CD14-positive monocyte (primary cell): ENCODE measurements around the gene MLLT10. TPM values are rescaled to one million over a fixed set of nuclear protein-coding genes. Genes with fewer than 3 reads are reported as not detected.

Experiments used
- DNase-seq, 3 donors: peaks; one replicate each; pipeline ENCODE4 v3.0.0-alpha.2; 2011 to 2022
- H2AFZ ChIP-seq: 2 replicates; pipeline ENCODE4 v1.6.0; 2012; ENCODE audit warnings: mild to moderate bottlenecking, low read depth, low read length, inconsistent platforms; ENCODE audit not compliant: insufficient read depth, poor library complexity, severe bottlenecking
- H3K27ac ChIP-seq, 2 donors: 1 replicate in 1 of 2; 2 replicates in 1 of 2; pipeline ENCODE4 v1.5.1; 2012 to 2013; ENCODE audit warnings: low read length in 2 of 2, control low read depth in 1 of 2, inconsistent platforms in 1 of 2, low read depth in 1 of 2, mild to moderate bottlenecking in 1 of 2
- H3K27me3 ChIP-seq, 2 donors: one replicate each; pipeline versions ENCODE4 v1.6.0 to v1.6.1; 2011 to 2013; ENCODE audit warnings: low read length in 2 of 2; ENCODE audit not compliant: control insufficient read depth in 2 of 2, insufficient read depth in 2 of 2
- H3K36me3 ChIP-seq, 2 donors: replicated peaks in 1 of 2; 1 replicate in 1 of 2; 2 replicates in 1 of 2; pipeline versions ENCODE4 v1.5.1 to v1.6.1; 2012 to 2013; ENCODE audit warnings: low read length in 2 of 2, control low read depth in 1 of 2, inconsistent platforms in 1 of 2, mild to moderate bottlenecking in 1 of 2; ENCODE audit not compliant: insufficient read depth in 2 of 2, control insufficient read depth in 1 of 2
- H3K4me1 ChIP-seq, 2 donors: 1 replicate in 1 of 2; 2 replicates in 1 of 2; pipeline versions ENCODE4 v1.5.1 to v1.6.1; 2012 to 2013; ENCODE audit warnings: low read length in 2 of 2, control low read depth in 1 of 2, inconsistent platforms in 1 of 2, mild to moderate bottlenecking in 1 of 2, moderate library complexity in 1 of 2; ENCODE audit not compliant: insufficient read depth in 2 of 2, control insufficient read depth in 1 of 2
- H3K4me2 ChIP-seq: replicated peaks from 2 replicates; pipeline ENCODE3; 2012; ENCODE audit warnings: low read length, moderate library complexity, mild to moderate bottlenecking; ENCODE audit not compliant: poor library complexity, severe bottlenecking; ENCODE audit errors: extremely low read depth
- H3K4me3 ChIP-seq, 3 experiments: fragments of 200-600 bp in 1 of 3; sonication (generic) in 1 of 3; replicated peaks in 1 of 3; 1 replicate in 2 of 3; 2 replicates in 1 of 3; pipeline ENCODE4 v1.5.1; 2011 to 2013; ENCODE audit warnings: low read length in 3 of 3, mild to moderate bottlenecking in 3 of 3, control low read depth in 2 of 3, low read depth in 2 of 3, inconsistent platforms in 1 of 3, moderate library complexity in 1 of 3
- H3K79me2 ChIP-seq: 2 replicates; pipeline ENCODE4 v1.6.0; 2012; ENCODE audit warnings: mild to moderate bottlenecking, control low read depth, inconsistent platforms, low read length, moderate library complexity; ENCODE audit not compliant: insufficient read depth
- H3K9ac ChIP-seq: 2 replicates; pipeline ENCODE4 v1.6.0; 2017; ENCODE audit warnings: low read length, mild to moderate bottlenecking; ENCODE audit not compliant: insufficient read depth, poor library complexity, severe bottlenecking
- H3K9me3 ChIP-seq, 2 donors: replicated peaks in 1 of 2; 1 replicate in 1 of 2; 2 replicates in 1 of 2; pipeline versions ENCODE4 v1.5.1 to v1.6.1; 2012 to 2013; ENCODE audit warnings: low read length in 2 of 2, control low read depth in 1 of 2; ENCODE audit not compliant: control insufficient read depth in 1 of 2, insufficient read depth in 1 of 2
- H4K20me1 ChIP-seq: 2 replicates; pipeline ENCODE4 v1.6.0; 2012; ENCODE audit warnings: mild to moderate bottlenecking, low read length, control low read depth, moderate library complexity; ENCODE audit not compliant: insufficient read depth
- H3K27ac Mint-ChIP-seq, 7 donors: one replicate each; pipeline ENCODE4 v1.8.0; 2020; ENCODE audit warnings: mild to moderate bottlenecking in 7 of 7, mixed read lengths in 7 of 7, moderate library complexity in 6 of 7, inconsistent platforms in 2 of 7
- H3K27me3 Mint-ChIP-seq, 3 donors: one replicate each; pipeline ENCODE4 v1.8.0; 2021 to 2022; ENCODE audit warnings: low read depth in 3 of 3, mild to moderate bottlenecking in 3 of 3, mixed read lengths in 3 of 3, moderate library complexity in 3 of 3, inconsistent platforms in 1 of 3
- H3K36me3 Mint-ChIP-seq, 2 donors: one replicate each; pipeline ENCODE4 v1.8.0; 2020; ENCODE audit warnings: mixed read lengths in 2 of 2, inconsistent platforms in 1 of 2, mild to moderate bottlenecking in 1 of 2
- H3K4me1 Mint-ChIP-seq: one replicate; pipeline ENCODE4 v1.8.0; 2020; ENCODE audit warnings: mild to moderate bottlenecking, mixed read lengths
- H3K4me3 Mint-ChIP-seq, 2 donors: one replicate each; pipeline ENCODE4 v1.8.0; 2020; ENCODE audit warnings: mild to moderate bottlenecking in 2 of 2, mixed read lengths in 2 of 2, moderate library complexity in 1 of 2
- H3K9me3 Mint-ChIP-seq, 7 donors: one replicate each; pipeline ENCODE4 v1.8.0; 2020 to 2022; ENCODE audit warnings: mixed read lengths in 7 of 7, mild to moderate bottlenecking in 6 of 7, moderate library complexity in 6 of 7, inconsistent platforms in 2 of 7
- WGBS: methylation state at CpG from one replicate; pipeline ENCODE4 v1.1.5; 2013; ENCODE audit warnings: missing lambda C conversion rate; ENCODE audit not compliant: insufficient coverage; 5-methylcytosine and 5-hydroxymethylcytosine counted together
- intact Hi-C, 2 donors: fragments of 100-400 bp; cut with micrococcal nuclease; formaldehyde crosslinking; loops; one replicate each; pipeline versions ENCODE4 v1.15.0 to v1.15.1; 2023
- polyA plus RNA-seq, 3 donors: library from polyadenylated mRNA; depleted of rRNA in 1 of 3; unstranded in 2 of 3; stranded (reverse) in 1 of 3; fragments of 300-500 nt in 2 of 3; fragments of >200 nt in 1 of 3; fragmentation: Illumina TruSeq in 2 of 3; gene quantifications; 1 replicate in 2 of 3; 2 replicates in 1 of 3; pipeline ENCODE4 v1.2.3, GENCODE V29; 2012 to 2021
- TF ChIP-seq, protein P1 (sequence below): fragments of 200-600 bp; IDR thresholded peaks from one replicate; pipeline ENCODE4 v1.8.0; 2022; ENCODE audit warnings: antibody characterized with exemption, mild to moderate bottlenecking

The MLLT10 gene
- polyA plus RNA-seq, 3 donors, result 4.9 to 39.1 (median 7.5) TPM

DNA sequence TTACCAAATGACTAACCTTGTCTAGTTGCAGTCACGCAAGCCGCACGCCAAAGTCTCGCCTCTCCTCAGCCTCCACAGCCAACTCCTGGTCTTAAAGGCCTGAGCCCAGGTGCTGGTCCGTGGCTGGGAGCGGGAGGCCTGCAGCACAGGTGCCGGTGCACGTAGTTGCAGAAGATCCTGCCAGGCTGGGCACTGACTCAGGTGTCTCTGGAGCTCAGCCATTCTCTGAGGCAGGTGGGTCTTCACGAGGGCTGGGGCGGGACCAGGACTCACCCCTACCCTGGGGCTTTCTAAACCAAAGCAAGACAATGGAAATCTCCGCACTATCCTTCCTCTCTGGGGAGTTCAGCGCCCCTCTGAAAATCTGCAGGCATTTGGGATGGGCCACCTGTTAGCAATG, 216.4 kb downstream of the MLLT10 start:
- WGBS, result 94% methylated on average over 11 of the region's 12 CpGs
- H3K79me2 ChIP-seq, result no peaks in the 10 kb centered on the region
- Mint-ChIP-seq H3K27me3 (peaks cover 0 to 2% (median 0%) of the 10 kb centered on the region in 3 donors), H3K4me1 (peaks cover 9% of the 10 kb centered on the region), H3K4me3 (no peak overlapping the region), H3K36me3 (peaks cover 9 to 20% of the 10 kb centered on the region in 2 donors), H3K27ac (no peak overlapping the region), H3K9me3 (peaks cover 0 to 6% (median 2%) of the 10 kb centered on the region in 7 donors)
- intact Hi-C loops, result no loop called here
- H3K4me2 ChIP-seq, result no peak overlapping the region
- no peak overlapping the region for H3K9ac ChIP-seq
- DNase-seq, result no peak
- no peaks in the 10 kb centered on the region for H3K27me3 ChIP-seq
- peaks cover 0 to 3% of the 10 kb centered on the region in 2 donors for H3K9me3 ChIP-seq
- TF ChIP-seq, protein P1, sequence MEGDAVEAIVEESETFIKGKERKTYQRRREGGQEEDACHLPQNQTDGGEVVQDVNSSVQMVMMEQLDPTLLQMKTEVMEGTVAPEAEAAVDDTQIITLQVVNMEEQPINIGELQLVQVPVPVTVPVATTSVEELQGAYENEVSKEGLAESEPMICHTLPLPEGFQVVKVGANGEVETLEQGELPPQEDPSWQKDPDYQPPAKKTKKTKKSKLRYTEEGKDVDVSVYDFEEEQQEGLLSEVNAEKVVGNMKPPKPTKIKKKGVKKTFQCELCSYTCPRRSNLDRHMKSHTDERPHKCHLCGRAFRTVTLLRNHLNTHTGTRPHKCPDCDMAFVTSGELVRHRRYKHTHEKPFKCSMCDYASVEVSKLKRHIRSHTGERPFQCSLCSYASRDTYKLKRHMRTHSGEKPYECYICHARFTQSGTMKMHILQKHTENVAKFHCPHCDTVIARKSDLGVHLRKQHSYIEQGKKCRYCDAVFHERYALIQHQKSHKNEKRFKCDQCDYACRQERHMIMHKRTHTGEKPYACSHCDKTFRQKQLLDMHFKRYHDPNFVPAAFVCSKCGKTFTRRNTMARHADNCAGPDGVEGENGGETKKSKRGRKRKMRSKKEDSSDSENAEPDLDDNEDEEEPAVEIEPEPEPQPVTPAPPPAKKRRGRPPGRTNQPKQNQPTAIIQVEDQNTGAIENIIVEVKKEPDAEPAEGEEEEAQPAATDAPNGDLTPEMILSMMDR, result no peak
- no peak overlapping the region for H2AFZ ChIP-seq
- H3K27ac ChIP-seq, result no peak overlapping the region
- no peak overlapping the region for H3K4me3 ChIP-seq
- H3K36me3 ChIP-seq, result peaks cover 0 to under 1% of the 10 kb centered on the region in 2 donors
- H4K20me1 ChIP-seq, result no peaks in the 10 kb centered on the region
- no peaks in the 10 kb centered on the region for H3K4me1 ChIP-seq

DNA sequence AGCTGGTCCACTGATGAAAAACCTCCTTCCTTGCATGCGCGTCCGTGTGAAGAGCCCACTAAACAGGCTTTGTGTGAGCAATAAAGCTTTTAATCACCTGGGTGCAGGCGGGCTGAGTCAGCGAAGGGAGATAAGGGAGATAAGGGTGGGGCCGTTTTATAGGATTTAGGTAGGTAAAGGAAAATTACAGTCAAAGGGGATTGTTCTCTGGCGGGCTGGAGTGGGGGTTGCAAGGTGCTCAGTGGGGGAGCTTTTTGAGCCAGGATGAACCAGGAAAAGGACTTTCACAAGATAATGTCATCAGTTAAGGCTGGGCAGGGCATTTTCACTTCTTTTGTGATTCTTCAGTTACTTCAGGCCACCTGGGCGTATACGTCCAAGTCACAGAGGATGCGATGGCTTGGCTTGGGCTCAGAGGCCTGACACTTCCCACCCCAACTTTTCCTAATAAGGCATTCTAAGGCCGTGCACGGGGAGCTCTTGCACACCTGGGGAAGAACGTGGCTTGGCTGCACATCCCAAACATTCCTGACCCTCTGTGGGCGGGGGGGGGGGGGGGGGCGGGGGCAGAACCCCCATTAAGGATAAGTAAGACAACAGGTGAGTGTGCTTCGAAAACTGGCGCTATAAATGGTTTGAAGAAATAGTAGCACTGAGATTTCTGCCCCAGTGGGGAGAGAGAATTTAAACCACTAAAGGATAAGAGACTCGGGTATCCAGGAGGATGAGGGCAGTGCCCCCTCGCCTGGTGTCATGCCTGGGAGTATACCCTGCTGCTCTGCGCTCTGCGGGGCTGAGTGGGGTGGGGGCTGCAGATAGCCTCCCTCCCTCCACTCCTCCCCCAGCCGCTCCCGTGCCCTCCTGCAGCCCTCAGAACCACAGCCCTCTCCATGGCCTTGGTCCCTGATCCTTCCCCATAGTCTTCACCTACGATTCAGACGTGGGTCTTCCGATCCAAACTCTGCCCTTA, 217.6 kb downstream of the MLLT10 start:
- Mint-ChIP-seq H3K36me3 (peaks cover 11 to 23% of the 10 kb centered on the region in 2 donors), H3K27me3 (peaks cover 0 to 2% (median 0%) of the 10 kb centered on the region in 3 donors), H3K4me3 (no peak overlapping the region), H3K4me1 (peaks cover 8% of the 10 kb centered on the region), H3K9me3 (no peaks in the 10 kb centered on the region), H3K27ac (peak overlapping the region in 2 of 7 donors; percentile 10 to 70)
- H4K20me1 ChIP-seq, result no peaks in the 10 kb centered on the region
- no peaks in the 10 kb centered on the region for H3K27me3 ChIP-seq
- no peak overlapping the region for H3K27ac ChIP-seq
- H3K36me3 ChIP-seq, result peaks cover 0 to 5% of the 10 kb centered on the region in 2 donors
- intact Hi-C loops, result no loop called here
- no peaks in the 10 kb centered on the region for H3K9me3 ChIP-seq
- DNase-seq, result no peak
- H3K4me1 ChIP-seq, result no peaks in the 10 kb centered on the region
- H2AFZ ChIP-seq, result no peak overlapping the region
- H3K79me2 ChIP-seq, result no peaks in the 10 kb centered on the region
- 90% methylated on average over 11 of the region's 26 CpGs for WGBS
- H3K4me3 ChIP-seq, result no peak overlapping the region
- no peak overlapping the region for H3K9ac ChIP-seq
- H3K4me2 ChIP-seq, result no peak overlapping the region
- TF ChIP-seq, protein P1, result no peak
